Gastrocnemius medialis (tissue), 4 donors: ENCODE results near the gene CD248.

Experiments
- POLR2A ChIP-seq, 2 donors: fragments of 450-650 bp; IDR thresholded peaks; one replicate each; pipeline ENCODE4 v1.6.1; 2017; ENCODE audit warnings: antibody characterized with exemption in 2 of 2, mild to moderate bottlenecking in 2 of 2, moderate library complexity in 2 of 2
- TF ChIP-seq, protein P1 (sequence below), 5 experiments: fragments of 450-650 bp in 3 of 5; fragments of 200-600 bp in 2 of 5; sonication (generic) in 2 of 5; IDR thresholded peaks in 4 of 5; conservative IDR thresholded peaks in 1 of 5; 1 replicate in 4 of 5; 2 replicates in 1 of 5; pipeline ENCODE4 v1.5.1; 2016 to 2019; ENCODE audit warnings: antibody characterized with exemption in 5 of 5, mild to moderate bottlenecking in 3 of 5, moderate library complexity in 3 of 5

DNA sequence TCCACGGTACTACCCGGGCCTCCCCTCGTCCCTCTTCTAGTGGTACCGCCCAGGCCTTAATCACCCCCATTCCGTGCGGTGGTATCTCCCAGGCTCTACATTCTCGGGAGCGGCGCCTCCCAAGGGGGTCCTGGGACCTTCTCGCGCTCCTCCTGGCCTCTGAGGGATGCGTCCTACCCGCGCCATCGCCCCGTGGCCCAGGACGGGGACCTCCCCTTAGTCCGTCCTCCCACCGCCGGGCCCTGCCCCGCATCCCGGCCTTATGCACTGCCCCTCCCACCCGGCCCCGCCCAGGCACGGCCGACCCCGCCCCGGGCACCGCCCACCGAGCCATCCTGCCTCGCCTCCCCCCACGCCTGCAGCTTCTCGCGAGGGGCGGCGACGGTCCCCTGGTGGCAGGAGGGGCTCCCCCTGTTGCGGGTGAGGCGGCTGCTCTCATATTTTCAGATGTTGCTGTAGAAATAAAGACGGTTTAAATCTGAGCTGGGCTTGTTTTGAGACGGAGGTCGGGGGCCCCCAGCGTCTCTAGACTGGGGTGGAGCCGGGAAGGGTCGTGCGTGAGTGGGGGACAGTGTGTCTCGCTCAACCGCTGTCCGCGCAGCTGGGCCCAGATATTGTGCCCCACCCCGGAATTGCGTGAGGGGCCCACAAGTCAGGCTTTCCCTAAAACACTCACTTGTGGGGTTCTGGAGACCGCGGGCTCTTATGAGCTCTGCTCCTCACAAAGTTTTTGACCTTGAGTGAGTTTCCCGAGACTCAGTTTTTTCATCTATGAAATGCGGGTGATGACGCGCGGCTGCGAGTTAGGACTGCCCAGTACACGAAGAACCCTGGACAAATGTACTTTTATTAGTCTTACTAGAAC is 49.2 kb downstream of the CD248 start:
- TF ChIP-seq, protein P1, sequence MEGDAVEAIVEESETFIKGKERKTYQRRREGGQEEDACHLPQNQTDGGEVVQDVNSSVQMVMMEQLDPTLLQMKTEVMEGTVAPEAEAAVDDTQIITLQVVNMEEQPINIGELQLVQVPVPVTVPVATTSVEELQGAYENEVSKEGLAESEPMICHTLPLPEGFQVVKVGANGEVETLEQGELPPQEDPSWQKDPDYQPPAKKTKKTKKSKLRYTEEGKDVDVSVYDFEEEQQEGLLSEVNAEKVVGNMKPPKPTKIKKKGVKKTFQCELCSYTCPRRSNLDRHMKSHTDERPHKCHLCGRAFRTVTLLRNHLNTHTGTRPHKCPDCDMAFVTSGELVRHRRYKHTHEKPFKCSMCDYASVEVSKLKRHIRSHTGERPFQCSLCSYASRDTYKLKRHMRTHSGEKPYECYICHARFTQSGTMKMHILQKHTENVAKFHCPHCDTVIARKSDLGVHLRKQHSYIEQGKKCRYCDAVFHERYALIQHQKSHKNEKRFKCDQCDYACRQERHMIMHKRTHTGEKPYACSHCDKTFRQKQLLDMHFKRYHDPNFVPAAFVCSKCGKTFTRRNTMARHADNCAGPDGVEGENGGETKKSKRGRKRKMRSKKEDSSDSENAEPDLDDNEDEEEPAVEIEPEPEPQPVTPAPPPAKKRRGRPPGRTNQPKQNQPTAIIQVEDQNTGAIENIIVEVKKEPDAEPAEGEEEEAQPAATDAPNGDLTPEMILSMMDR (IDR thresholded peaks at IDR 0.05 in 4 of 5, conservative IDR thresholded peaks at IDR 0.05 in 1 of 5), result peak; percentile 13 to 25 (median 20)
- peak; percentile 76 to 80 for TF ChIP-seq POLR2A (IDR thresholded peaks at IDR 0.05)
